ENCODE data around the gene ADAMTS13. TPM values are rescaled to one million over a fixed set of nuclear protein-coding genes. Genes with fewer than 3 reads are reported as not detected.

ADAMTS13 gene
- total RNA-seq, 2 experiments from 2014 or later, result 1.4 to 2.5 TPM

DNA sequence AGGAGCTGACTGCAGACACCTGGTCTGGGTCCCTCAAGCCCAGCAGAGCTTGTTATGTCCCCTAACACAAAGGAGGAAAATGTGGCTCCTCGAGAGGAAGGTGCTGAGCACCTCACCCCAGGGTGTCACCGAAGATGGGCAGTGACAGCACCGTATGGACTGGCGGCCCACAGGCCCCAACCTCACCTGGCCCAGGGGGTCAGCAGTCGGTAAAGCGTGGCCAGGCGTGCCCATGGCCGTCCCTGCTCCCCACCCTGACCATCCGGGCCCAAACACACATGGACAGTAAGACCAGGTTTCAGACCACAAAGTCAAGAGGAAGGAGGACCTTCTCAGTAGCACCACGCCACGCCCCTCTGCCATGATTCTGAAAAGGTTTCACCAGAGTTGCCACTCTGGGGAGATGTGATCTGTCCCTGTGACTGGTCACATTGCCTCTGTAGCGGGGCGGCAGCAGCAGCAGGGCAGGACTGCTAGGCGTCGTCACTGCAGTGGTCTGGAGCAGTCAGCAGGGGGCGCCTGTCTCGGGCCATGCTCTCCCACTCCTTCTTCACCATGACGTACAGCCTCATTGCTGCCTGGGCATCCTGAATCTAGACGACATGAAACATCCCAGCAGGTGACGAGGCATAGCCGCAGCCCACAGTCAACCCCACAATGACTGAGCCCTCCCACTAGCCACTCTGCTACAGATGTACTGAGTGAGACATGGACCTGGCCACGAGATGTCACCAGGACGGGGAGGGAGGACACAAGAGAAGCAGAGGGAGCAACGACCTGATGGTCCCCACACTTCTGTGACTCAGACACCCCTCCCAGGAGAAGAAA, 15.5 kb upstream of the ADAMTS13 start:
- ChIA-PET POLR2A (no interaction called here), CTCF (interaction anchor here (0.6 to 1.8 kb wide), 7 partner anchors 9 to 320 kb away, joined by 3 to 9 read pairs (median 4); partner anchors contain the start of gene RPL7A)
- no peaks in the 10 kb centered on the region for H3K27me3 Mint-ChIP-seq (ENCODE audit: low read depth)
- H3K4me1 Mint-ChIP-seq (ENCODE audit: low read depth), result peaks cover 12% of the 10 kb centered on the region
- ATAC-seq (peak; percentile 92), DNase-seq (peak; percentile 85)
- H3K36me3 Mint-ChIP-seq (ENCODE audit: low read depth), result peaks cover 41% of the 10 kb centered on the region
- no peak overlapping the region for H3K4me3 Mint-ChIP-seq
- peak overlapping the region; percentile 79 for H3K27ac Mint-ChIP-seq
- H3K9me3 Mint-ChIP-seq (ENCODE audit: insufficient read depth), result no peaks in the 10 kb centered on the region

DNA sequence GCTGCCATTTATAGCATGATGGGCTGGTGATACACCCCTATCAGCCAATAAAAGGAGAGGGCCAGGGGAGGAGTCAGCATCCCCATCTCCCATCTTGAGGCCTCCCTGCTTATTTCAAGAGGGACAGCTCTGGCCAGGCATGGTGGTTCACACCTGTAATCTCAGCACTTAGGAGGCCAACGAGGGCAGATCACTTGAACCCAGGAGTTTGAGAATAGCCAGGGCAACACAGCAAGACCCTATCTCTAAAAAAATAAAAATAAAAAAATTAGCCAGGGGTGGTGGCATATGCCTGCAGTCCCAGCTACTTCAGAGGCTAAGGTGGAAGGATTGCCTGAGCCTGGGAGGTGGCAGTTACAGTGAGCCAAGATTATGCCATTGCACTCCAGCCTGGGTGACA, 14.1 kb upstream of the ADAMTS13 start:
- Mint-ChIP-seq H3K27me3 (ENCODE audit: low read depth) (no peaks in the 10 kb centered on the region), H3K27ac (no peak overlapping the region), H3K36me3 (ENCODE audit: low read depth) (peaks cover 49% of the 10 kb centered on the region), H3K4me1 (ENCODE audit: low read depth) (peaks cover 8% of the 10 kb centered on the region), H3K4me3 (no peak overlapping the region), H3K9me3 (ENCODE audit: insufficient read depth) (no peaks in the 10 kb centered on the region)
- DNase-seq (no peak), ATAC-seq (no peak)
- ChIA-PET CTCF (no interaction called here), POLR2A (no interaction called here)

DNA sequence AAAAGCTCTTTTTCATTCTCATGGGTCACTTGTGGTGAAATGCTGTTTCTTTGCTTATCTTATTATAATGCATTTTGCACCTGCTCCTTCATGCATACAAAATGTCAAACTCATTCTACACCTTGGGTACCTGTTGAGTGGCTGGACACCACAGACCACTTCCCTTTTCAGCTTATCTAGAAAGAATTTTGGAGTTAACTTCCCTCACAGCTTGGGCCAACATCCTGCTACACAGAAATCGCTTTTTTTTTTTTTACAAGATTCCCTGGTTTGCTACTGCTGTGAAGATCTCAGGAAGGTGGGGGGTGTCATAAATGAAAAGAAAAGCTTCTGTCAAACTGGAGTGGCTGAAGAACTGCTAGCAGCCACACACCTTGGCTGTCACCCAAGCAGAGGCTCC, 7.0 kb upstream of the ADAMTS13 start:
- Mint-ChIP-seq H3K36me3 (ENCODE audit: low read depth) (peaks cover 49% of the 10 kb centered on the region), H3K4me3 (peak overlapping the region; percentile 22), H3K4me1 (ENCODE audit: low read depth) (peaks cover 51% of the 10 kb centered on the region), H3K27ac (peak overlapping the region; percentile 47), H3K27me3 (ENCODE audit: low read depth) (no peaks in the 10 kb centered on the region), H3K9me3 (ENCODE audit: insufficient read depth) (no peaks in the 10 kb centered on the region)
- ATAC-seq (no peak), DNase-seq (no peak)
- CTCF ChIA-PET, result interaction anchor here (2.3 kb wide), 1 partner anchor 9 kb away, joined by 9 read pairs; no protein-coding TSS in a partner anchor
- POLR2A ChIA-PET, result interaction anchor here (1.0 to 1.5 kb wide), 2 partner anchors 44 to 58 kb away, joined by 4 to 6 read pairs; no protein-coding TSS in a partner anchor

DNA sequence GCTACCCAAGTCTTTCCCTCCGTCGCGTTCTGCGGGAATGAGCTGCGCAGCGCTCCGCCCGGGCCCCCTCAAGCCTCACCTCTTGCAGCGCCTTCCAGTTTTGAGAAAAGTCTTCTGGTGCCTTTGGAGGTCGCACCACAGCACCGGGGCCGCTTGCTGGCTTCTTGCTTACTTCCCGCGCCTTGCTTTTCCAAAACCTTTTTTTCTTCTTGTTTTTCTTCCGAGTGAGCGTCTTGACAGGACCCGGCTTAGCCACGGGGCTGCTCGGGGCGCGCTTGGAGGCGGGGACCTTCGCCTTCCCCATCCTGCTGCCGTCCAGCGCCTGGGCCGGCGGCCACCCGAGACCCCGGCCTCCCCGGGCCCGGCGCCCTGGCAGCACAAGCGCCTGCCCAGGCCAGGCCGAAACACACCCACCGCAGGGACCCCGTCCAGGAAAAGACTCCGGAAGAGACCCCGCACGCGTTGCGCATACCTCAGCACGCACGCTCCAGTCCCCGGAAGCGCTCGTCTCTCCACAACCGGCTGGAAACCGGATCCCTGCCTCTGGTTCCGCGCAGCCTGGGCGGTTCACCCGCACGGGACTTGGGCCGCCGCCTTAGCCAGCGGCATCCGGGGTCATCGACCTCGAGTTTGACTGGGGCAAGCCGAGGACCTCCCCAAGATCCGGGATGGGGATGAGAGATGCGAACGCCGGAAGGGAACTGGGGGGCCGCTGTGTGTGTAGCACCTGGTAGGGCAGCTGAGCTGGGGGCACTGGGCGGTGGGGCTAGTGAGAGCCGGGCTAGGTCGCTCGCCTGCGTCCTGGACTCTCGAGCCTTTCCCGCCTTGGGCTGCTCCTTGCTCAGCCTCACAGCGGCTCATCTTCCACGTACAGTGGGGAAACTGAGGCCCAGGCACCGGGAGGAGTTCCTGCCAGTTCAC, 4.4 kb upstream of the ADAMTS13 start, which contains the start of gene REXO4:
TSS of gene REXO4 (minus strand) at position 470 of the 921 bp plus-strand sequence. CDS start at position 304, 166 bp downstream.
- Mint-ChIP-seq H3K27ac (peak within 1 kb of the TSS; percentile 95), H3K4me3 (peak within 1 kb of the TSS; percentile 93), H3K36me3 (ENCODE audit: low read depth) (peaks cover 33% of the 10 kb centered on the region), H3K9me3 (ENCODE audit: insufficient read depth) (no peaks in the 10 kb centered on the region), H3K27me3 (ENCODE audit: low read depth) (no peaks in the 10 kb centered on the region), H3K4me1 (ENCODE audit: low read depth) (peaks cover 64% of the 10 kb centered on the region)
- ChIA-PET POLR2A (interaction anchor here (0.5 to 2.2 kb wide), 5 partner anchors 17 to 386 kb away, joined by 3 to 5 read pairs (median 4); no protein-coding TSS in a partner anchor), CTCF (interaction anchor here (0.8 to 2.4 kb wide), 8 partner anchors 17 to 232 kb away, joined by 3 to 10 read pairs (median 3); partner anchors contain the start of gene SLC2A6)
- ATAC-seq (peak; percentile 92), DNase-seq (peak; percentile 92)

DNA sequence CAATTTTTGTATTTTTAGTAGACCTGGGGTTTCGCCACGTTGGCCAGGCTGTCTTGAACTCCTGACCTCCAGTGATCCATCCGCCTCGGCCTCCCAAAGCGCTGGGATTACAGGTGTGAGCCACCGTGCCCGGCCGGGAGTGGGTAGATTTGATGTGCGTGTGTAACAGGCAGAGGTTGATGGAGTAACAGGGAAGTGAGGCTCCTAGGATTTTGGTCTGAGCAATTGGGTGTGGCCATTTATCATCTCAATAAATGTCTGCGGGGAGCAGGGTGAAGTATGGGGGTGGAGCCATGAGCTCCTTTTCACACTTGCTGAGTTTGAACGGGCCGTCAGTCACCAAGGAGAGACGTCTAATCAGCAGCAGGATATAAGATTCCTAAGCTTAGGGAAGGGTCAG, 3.2 kb upstream of the ADAMTS13 start:
- Mint-ChIP-seq H3K36me3 (ENCODE audit: low read depth) (peaks cover 24% of the 10 kb centered on the region), H3K9me3 (ENCODE audit: insufficient read depth) (no peaks in the 10 kb centered on the region), H3K4me1 (ENCODE audit: low read depth) (peaks cover 61% of the 10 kb centered on the region), H3K4me3 (peak overlapping the region; percentile 93), H3K27me3 (ENCODE audit: low read depth) (no peaks in the 10 kb centered on the region), H3K27ac (peak overlapping the region; percentile 95)
- CTCF ChIA-PET, result interaction anchor here (0.8 to 2.4 kb wide), 3 partner anchors 48 to 233 kb away, joined by 3 to 7 read pairs (median 3); no protein-coding TSS in a partner anchor
- POLR2A ChIA-PET, result interaction anchor here (2.2 kb wide), 1 partner anchor 64 kb away, joined by 4 read pairs; no protein-coding TSS in a partner anchor
- ATAC-seq (no peak), DNase-seq (no peak)

DNA sequence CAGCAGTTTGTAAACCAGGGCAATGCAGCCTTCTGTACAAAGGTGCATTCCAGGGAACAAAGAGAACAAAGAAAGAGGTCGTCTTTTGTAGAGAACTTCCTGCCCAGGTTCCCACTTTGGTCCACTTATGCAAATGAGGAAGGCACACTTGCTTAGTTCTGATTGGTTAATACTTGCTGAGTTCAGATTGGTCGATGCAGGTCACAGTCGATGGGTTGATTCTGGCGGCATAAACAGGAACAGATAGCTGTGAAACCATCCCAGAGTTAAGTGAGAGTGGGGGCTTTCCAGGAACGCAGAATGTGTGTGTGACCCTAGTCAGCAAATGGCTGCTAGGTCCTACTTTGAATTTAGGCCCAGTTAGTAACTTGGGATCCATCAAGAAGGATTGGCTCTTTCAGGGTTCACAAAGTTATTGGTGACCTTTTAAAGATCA, 1.8 kb upstream of the ADAMTS13 start:
- POLR2A ChIA-PET, result no interaction called here
- H3K4me1 Mint-ChIP-seq (ENCODE audit: low read depth), result peaks cover 48% of the 10 kb centered on the region
- H3K27me3 Mint-ChIP-seq (ENCODE audit: low read depth), result no peaks in the 10 kb centered on the region
- no peaks in the 10 kb centered on the region for H3K9me3 Mint-ChIP-seq (ENCODE audit: insufficient read depth)
- no peak overlapping the region for H3K4me3 Mint-ChIP-seq
- peaks cover 12% of the 10 kb centered on the region for H3K36me3 Mint-ChIP-seq (ENCODE audit: low read depth)
- DNase-seq, result no peak
- H3K27ac Mint-ChIP-seq, result peak overlapping the region; percentile 20
- ATAC-seq, result no peak
- CTCF ChIA-PET, result interaction anchor here (1.1 to 1.6 kb wide), 3 partner anchors 50 to 90 kb away, joined by 3 to 5 read pairs (median 4); no protein-coding TSS in a partner anchor

DNA sequence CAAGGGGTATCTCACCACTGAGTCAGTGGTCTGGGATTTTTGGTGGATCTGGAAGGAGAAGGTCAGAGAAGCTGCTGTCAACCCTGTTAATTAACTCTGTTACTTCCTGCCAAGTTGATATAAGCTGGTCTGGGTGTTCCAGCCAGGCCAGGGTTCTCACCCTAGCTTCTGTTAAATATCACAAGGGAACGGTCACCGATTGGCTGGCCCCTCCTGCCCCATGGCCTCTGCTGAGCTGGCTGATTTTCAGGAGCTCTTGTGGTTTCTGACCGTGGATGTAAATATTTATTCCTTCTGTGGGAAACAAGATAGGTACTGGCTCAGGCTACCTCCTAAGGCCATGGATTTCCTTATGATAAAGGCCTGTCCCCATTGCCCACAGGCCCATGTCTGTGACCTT, 1.0 kb downstream of the ADAMTS13 start:
- Mint-ChIP-seq H3K27ac (no peak overlapping the region), H3K9me3 (ENCODE audit: insufficient read depth) (no peaks in the 10 kb centered on the region), H3K27me3 (ENCODE audit: low read depth) (peaks cover 14% of the 10 kb centered on the region), H3K4me1 (ENCODE audit: low read depth) (peaks cover 28% of the 10 kb centered on the region), H3K4me3 (no peak overlapping the region), H3K36me3 (ENCODE audit: low read depth) (peaks cover 2% of the 10 kb centered on the region)
- ATAC-seq, result no peak
- no peak for DNase-seq
- ChIA-PET POLR2A (no interaction called here), CTCF (no interaction called here)

DNA sequence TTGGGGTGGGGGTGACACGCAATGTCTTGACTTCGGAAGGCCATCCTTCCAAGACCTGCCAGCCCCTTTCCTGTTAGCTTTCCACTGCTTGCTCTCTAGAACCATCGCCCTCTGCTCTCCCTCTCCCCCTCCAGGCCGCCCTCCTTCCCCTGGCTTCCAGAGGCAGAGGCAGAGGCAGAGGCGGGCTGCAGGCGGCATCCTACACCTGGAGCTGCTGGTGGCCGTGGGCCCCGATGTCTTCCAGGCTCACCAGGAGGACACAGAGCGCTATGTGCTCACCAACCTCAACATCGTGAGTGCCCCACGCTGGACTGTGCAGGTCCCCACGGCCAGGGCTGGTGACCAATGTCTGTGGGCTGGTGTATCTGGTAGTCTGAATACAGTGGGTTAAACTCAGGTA, 2.0 kb downstream of the ADAMTS13 start:
- POLR2A ChIA-PET, result no interaction called here
- no peak for ATAC-seq
- no peak for DNase-seq
- Mint-ChIP-seq H3K4me1 (ENCODE audit: low read depth) (peaks cover 19% of the 10 kb centered on the region), H3K27ac (no peak overlapping the region), H3K9me3 (ENCODE audit: insufficient read depth) (no peaks in the 10 kb centered on the region), H3K36me3 (ENCODE audit: low read depth) (no peaks in the 10 kb centered on the region), H3K27me3 (ENCODE audit: low read depth) (peaks cover 14% of the 10 kb centered on the region), H3K4me3 (no peak overlapping the region)
- CTCF ChIA-PET, result no interaction called here

DNA sequence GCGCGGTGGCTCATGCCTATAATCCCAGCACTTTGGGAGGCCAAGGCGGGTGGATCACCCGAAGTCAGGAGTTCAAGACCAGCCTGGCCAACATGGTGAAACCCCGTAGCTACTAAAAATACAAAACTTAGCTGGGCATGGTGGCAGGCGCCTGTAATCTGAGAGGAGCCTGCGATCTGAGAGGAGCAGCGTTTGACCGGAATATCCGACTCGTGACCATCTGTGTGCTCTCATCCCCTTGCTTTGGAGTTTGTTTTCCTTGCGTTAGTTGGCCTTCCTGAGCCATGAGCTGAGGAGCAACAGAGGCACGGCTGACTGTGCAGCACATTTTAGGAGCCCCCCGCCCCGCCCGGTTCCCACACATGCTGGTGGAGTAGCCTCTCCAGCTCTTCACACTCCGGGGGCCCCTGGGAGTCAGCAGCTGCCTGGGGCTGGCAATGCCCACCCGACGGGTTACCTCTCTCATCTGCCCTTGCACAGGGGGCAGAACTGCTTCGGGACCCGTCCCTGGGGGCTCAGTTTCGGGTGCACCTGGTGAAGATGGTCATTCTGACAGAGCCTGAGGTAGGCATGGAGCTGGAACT, 3.0 kb downstream of the ADAMTS13 start:
- Mint-ChIP-seq H3K9me3 (ENCODE audit: insufficient read depth) (no peaks in the 10 kb centered on the region), H3K27me3 (ENCODE audit: low read depth) (peaks cover 14% of the 10 kb centered on the region), H3K27ac (no peak overlapping the region), H3K4me3 (no peak overlapping the region), H3K36me3 (ENCODE audit: low read depth) (no peaks in the 10 kb centered on the region), H3K4me1 (ENCODE audit: low read depth) (peaks cover 20% of the 10 kb centered on the region)
- CTCF ChIA-PET, result no interaction called here
- ATAC-seq, result no peak
- POLR2A ChIA-PET, result no interaction called here
- no peak for DNase-seq

DNA sequence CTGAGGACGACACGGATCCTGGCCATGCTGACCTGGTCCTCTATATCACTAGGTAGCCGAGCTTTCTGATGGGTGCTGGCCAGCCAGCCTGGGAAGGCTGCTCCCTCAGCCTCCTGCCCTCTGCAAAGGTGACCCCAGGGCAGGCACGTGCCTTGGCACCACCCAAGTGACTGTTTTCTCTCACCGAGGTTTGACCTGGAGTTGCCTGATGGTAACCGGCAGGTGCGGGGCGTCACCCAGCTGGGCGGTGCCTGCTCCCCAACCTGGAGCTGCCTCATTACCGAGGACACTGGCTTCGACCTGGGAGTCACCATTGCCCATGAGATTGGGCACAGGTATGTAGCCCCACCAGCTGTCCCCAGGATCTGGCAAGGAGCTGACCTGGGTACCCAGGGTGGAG, 3.8 kb downstream of the ADAMTS13 start:
- no peak for ATAC-seq
- CTCF ChIA-PET, result no interaction called here
- Mint-ChIP-seq H3K9me3 (ENCODE audit: insufficient read depth) (no peaks in the 10 kb centered on the region), H3K36me3 (ENCODE audit: low read depth) (no peaks in the 10 kb centered on the region), H3K27ac (no peak overlapping the region), H3K4me1 (ENCODE audit: low read depth) (peaks cover 16% of the 10 kb centered on the region), H3K27me3 (ENCODE audit: low read depth) (peaks cover 17% of the 10 kb centered on the region), H3K4me3 (no peak overlapping the region)
- POLR2A ChIA-PET, result interaction anchor here (0.6 kb wide), 1 partner anchor 13 kb away, joined by 4 read pairs; no protein-coding TSS in a partner anchor
- DNase-seq, result no peak

DNA sequence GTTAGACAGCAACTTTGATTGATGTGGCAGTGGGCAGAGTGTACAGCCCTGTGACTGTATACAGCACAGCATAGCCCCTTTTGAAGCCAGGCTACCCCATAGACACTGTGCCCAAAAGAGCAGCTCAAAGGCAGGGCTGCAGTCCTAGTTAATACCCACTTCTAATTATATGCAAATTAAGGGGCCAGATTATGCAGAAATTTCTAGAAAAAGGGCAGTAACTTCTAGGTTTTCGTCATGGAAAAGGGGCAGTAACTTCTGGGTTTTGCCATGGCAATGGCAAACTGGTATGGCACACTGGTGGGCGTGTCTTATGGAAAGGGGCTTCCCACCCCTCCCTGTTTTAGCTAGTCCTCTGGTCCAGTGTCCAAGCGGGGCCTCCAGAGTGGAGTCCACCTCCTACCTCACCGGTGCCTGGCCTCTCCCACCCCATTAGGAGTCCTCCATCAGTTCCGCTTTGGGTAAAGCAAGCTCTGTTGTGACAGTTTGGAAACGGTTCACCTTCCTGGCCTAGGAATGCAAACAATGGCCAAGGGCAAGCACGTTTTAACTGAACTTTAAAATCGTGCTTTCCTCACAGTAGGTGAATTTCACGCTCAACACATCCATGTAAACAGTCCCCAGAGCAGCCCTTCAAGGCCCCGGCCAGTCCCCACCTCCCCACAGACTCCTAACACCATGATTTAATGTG, 5.6 kb downstream of the ADAMTS13 start:
- ChIA-PET POLR2A (no interaction called here), CTCF (no interaction called here)
- no peak for ATAC-seq
- H3K4me1 Mint-ChIP-seq (ENCODE audit: low read depth), result peaks cover 9% of the 10 kb centered on the region
- H3K36me3 Mint-ChIP-seq (ENCODE audit: low read depth), result no peaks in the 10 kb centered on the region
- H3K4me3 Mint-ChIP-seq, result peak overlapping the region; percentile 38
- H3K27ac Mint-ChIP-seq, result no peak overlapping the region
- no peak for DNase-seq
- no peaks in the 10 kb centered on the region for H3K9me3 Mint-ChIP-seq (ENCODE audit: insufficient read depth)
- peaks cover 17% of the 10 kb centered on the region for H3K27me3 Mint-ChIP-seq (ENCODE audit: low read depth)

Data from activated CD8-positive, alpha-beta T cell treated with anti-CD3 and anti-CD28 coated beads, Interleukin-2, amount 10 ng/mL, durations not matched to agents 7 days and 5 days (primary cell).